HepG2 (cell line): ENCODE results near the gene IGFALS. TPM values are rescaled to one million over a fixed set of nuclear protein-coding genes. Genes with fewer than 3 reads are reported as not detected.

Source experiments
- MAF1 ChIP-seq: sonication (generic); formaldehyde crosslinking; IDR thresholded peaks from 2 replicates; pipeline ENCODE4 v1.5.0; 2020; ENCODE audit warnings: missing genetic modification reagents, borderline replicate concordance
- NONO ChIP-seq, 2 experiments: fragments of 450-650 bp in 1 of 2; sonication (generic) in 1 of 2; formaldehyde crosslinking in 1 of 2; IDR thresholded peaks in 1 of 2; conservative IDR thresholded peaks in 1 of 2; 2 replicates each; pipeline versions ENCODE4 v1.6.1 to v1.8.0; 2017 to 2022; ENCODE audit warnings: mild to moderate bottlenecking in 1 of 2, missing genetic modification reagents in 1 of 2, moderate library complexity in 1 of 2
- SALL1 ChIP-seq: sonication (generic); formaldehyde crosslinking; IDR thresholded peaks from 2 replicates; pipeline ENCODE4 v1.8.0; 2022; ENCODE audit warnings: mild to moderate bottlenecking, missing genetic modification reagents
- TCF7L2 ChIP-seq: IDR thresholded peaks from 2 replicates; pipeline ENCODE4 v1.6.1; 2011; ENCODE audit warnings: mild to moderate bottlenecking, low read depth, low read length, moderate library complexity
- ZBTB7A ChIP-seq: sonication (generic); formaldehyde crosslinking; IDR thresholded peaks from 2 replicates; pipeline ENCODE4 v1.8.0; 2022; ENCODE audit warnings: mild to moderate bottlenecking, missing genetic modification reagents
- ZNF33A ChIP-seq: sonication (generic); formaldehyde crosslinking; IDR thresholded peaks from 2 replicates; pipeline ENCODE4 v1.5.1; 2020; ENCODE audit warnings: missing genetic modification reagents, mild to moderate bottlenecking, moderate library complexity, borderline replicate concordance
- ZNF616 ChIP-seq: sonication (generic); formaldehyde crosslinking; IDR thresholded peaks from 2 replicates; pipeline ENCODE4 v1.5.0; 2020; ENCODE audit warnings: low read depth, mild to moderate bottlenecking, missing genetic modification reagents
- ZNF619 ChIP-seq: sonication (generic); formaldehyde crosslinking; IDR thresholded peaks from 2 replicates; pipeline ENCODE4 v1.4.0; 2020; ENCODE audit warnings: mild to moderate bottlenecking, missing genetic modification reagents
- polyA plus RNA-seq, 8 experiments: library from polyadenylated mRNA; depleted of rRNA in 3 of 8; stranded (reverse) in 7 of 8; unstranded in 1 of 8; fragments of >200 nt; fragmentation: Illumina TruSeq in 4 of 8; extraction: Trizol in 4 of 8; gene quantifications; 2 replicates each; pipeline versions ENCODE4 v1.2.1 to v1.2.3, GENCODE V29; 2011 to 2016; ENCODE audit warnings: low read depth in 4 of 8, missing spikeins in 1 of 8, mixed read lengths in 1 of 8; ENCODE audit not compliant: insufficient read depth in 1 of 8
- total RNA-seq, 5 experiments: library from RNA; depleted of rRNA; stranded (reverse); fragments of >200 nt; fragmentation: Illumina TruSeq; extraction: Trizol; gene quantifications; 2 replicates each; pipeline ENCODE4 v1.2.3, GENCODE V29; 2016; ENCODE audit warnings: low read depth in 1 of 5
- TF ChIP-seq, protein P1 (sequence below): sonication (generic); formaldehyde crosslinking; IDR thresholded peaks from 2 replicates; pipeline ENCODE4 v1.5.0; 2020; ENCODE audit warnings: mild to moderate bottlenecking, missing genetic modification reagents, borderline replicate concordance
- TF ChIP-seq, protein P2 (sequence below): sonication (generic); formaldehyde crosslinking; conservative IDR thresholded peaks from 2 replicates; pipeline ENCODE4 v1.8.0; 2022; ENCODE audit warnings: missing genetic modification reagents
- TF ChIP-seq, protein P3 (sequence below): sonication (generic); formaldehyde crosslinking; IDR thresholded peaks from 2 replicates; pipeline ENCODE4 v1.5.0; 2020; ENCODE audit warnings: mild to moderate bottlenecking, missing genetic modification reagents, moderate library complexity
- TF ChIP-seq, protein P4 (sequence below): sonication (generic); IDR thresholded peaks from 2 replicates; pipeline ENCODE4 v1.6.1; 2016; ENCODE audit warnings: low read depth, borderline replicate concordance

Gene IGFALS
- total and polyA plus RNA-seq, 2 of the 13 experiments (the other 11 are each of a cell fraction or from before 2014, with no cell fraction given), result 0.34 to 2.4 TPM

DNA sequence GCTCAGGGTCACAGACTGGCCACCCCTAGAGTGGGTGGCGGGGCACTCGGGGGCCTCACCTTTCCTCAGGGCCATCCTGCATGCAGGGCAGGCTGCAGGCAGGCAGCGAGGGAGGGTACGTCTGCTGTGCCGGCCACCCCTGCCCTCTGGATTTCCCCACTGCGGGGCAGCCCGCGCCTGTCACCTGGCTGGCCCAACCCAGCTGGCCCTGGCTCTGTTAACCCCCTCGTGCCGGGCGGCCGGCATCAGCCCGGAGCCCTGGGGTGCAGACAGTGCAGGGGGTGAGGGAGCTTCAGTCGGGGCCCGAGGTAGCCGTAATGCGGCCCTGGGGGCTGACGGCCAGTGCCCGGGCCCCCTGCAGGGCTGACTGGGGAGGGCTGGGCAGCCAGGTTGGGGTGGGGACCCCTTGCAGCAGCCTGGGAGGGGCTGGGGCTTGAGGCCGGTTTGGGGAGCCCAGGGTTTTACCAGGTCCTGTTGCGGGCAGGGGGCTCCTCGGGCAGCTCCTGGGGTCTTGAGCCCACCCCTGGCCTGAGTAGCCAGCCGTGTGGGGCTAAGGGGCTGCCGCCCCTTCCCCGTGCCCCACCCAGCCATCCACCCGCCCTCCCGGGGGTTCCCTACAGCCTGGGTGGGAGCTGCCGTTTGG is at the start of gene IGFALS (continued):
- TF ChIP-seq, protein P1, sequence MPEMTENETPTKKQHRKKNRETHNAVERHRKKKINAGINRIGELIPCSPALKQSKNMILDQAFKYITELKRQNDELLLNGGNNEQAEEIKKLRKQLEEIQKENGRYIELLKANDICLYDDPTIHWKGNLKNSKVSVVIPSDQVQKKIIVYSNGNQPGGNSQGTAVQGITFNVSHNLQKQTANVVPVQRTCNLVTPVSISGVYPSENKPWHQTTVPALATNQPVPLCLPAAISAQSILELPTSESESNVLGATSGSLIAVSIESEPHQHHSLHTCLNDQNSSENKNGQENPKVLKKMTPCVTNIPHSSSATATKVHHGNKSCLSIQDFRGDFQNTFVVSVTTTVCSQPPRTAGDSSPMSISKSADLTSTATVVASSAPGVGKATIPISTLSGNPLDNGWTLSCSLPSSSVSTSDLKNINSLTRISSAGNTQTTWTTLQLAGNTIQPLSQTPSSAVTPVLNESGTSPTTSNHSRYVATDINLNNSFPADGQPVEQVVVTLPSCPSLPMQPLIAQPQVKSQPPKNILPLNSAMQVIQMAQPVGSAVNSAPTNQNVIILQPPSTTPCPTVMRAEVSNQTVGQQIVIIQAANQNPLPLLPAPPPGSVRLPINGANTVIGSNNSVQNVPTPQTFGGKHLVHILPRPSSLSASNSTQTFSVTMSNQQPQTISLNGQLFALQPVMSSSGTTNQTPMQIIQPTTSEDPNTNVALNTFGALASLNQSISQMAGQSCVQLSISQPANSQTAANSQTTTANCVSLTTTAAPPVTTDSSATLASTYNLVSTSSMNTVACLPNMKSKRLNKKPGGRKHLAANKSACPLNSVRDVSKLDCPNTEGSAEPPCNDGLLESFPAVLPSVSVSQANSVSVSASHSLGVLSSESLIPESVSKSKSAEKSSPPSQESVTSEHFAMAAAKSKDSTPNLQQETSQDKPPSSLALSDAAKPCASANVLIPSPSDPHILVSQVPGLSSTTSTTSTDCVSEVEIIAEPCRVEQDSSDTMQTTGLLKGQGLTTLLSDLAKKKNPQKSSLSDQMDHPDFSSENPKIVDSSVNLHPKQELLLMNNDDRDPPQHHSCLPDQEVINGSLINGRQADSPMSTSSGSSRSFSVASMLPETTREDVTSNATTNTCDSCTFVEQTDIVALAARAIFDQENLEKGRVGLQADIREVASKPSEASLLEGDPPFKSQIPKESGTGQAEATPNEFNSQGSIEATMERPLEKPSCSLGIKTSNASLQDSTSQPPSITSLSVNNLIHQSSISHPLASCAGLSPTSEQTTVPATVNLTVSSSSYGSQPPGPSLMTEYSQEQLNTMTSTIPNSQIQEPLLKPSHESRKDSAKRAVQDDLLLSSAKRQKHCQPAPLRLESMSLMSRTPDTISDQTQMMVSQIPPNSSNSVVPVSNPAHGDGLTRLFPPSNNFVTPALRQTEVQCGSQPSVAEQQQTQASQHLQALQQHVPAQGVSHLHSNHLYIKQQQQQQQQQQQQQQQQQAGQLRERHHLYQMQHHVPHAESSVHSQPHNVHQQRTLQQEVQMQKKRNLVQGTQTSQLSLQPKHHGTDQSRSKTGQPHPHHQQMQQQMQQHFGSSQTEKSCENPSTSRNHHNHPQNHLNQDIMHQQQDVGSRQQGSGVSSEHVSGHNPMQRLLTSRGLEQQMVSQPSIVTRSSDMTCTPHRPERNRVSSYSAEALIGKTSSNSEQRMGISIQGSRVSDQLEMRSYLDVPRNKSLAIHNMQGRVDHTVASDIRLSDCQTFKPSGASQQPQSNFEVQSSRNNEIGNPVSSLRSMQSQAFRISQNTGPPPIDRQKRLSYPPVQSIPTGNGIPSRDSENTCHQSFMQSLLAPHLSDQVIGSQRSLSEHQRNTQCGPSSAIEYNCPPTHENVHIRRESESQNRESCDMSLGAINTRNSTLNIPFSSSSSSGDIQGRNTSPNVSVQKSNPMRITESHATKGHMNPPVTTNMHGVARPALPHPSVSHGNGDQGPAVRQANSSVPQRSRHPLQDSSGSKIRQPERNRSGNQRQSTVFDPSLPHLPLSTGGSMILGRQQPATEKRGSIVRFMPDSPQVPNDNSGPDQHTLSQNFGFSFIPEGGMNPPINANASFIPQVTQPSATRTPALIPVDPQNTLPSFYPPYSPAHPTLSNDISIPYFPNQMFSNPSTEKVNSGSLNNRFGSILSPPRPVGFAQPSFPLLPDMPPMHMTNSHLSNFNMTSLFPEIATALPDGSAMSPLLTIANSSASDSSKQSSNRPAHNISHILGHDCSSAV (CRISPR knock-in tag), result no peak
- TF ChIP-seq SALL1 (no peak), ZNF616 (no peak), NONO (IDR thresholded peaks at IDR 0.05) (no peak), NONO (CRISPR knock-in tag; conservative IDR thresholded peaks at IDR 0.05) (peak; percentile 9; the same call in 1 of the 2 replicates), TCF7L2 (no peak), ZNF619 (CRISPR knock-in tag) (no peak), MAF1 (CRISPR knock-in tag) (no peak), ZNF33A (CRISPR knock-in tag) (no peak), ZBTB7A (CRISPR knock-in tag) (no peak)
- TF ChIP-seq, protein P2, sequence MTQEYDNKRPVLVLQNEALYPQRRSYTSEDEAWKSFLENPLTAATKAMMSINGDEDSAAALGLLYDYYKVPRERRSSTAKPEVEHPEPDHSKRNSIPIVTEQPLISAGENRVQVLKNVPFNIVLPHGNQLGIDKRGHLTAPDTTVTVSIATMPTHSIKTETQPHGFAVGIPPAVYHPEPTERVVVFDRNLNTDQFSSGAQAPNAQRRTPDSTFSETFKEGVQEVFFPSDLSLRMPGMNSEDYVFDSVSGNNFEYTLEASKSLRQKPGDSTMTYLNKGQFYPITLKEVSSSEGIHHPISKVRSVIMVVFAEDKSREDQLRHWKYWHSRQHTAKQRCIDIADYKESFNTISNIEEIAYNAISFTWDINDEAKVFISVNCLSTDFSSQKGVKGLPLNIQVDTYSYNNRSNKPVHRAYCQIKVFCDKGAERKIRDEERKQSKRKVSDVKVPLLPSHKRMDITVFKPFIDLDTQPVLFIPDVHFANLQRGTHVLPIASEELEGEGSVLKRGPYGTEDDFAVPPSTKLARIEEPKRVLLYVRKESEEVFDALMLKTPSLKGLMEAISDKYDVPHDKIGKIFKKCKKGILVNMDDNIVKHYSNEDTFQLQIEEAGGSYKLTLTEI (CRISPR knock-in tag), result no peak
- TF ChIP-seq, protein P3, sequence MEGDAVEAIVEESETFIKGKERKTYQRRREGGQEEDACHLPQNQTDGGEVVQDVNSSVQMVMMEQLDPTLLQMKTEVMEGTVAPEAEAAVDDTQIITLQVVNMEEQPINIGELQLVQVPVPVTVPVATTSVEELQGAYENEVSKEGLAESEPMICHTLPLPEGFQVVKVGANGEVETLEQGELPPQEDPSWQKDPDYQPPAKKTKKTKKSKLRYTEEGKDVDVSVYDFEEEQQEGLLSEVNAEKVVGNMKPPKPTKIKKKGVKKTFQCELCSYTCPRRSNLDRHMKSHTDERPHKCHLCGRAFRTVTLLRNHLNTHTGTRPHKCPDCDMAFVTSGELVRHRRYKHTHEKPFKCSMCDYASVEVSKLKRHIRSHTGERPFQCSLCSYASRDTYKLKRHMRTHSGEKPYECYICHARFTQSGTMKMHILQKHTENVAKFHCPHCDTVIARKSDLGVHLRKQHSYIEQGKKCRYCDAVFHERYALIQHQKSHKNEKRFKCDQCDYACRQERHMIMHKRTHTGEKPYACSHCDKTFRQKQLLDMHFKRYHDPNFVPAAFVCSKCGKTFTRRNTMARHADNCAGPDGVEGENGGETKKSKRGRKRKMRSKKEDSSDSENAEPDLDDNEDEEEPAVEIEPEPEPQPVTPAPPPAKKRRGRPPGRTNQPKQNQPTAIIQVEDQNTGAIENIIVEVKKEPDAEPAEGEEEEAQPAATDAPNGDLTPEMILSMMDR (CRISPR knock-in tag), result peak; percentile 25; the same call in 1 of the 2 replicates
- TF ChIP-seq, protein P4, sequence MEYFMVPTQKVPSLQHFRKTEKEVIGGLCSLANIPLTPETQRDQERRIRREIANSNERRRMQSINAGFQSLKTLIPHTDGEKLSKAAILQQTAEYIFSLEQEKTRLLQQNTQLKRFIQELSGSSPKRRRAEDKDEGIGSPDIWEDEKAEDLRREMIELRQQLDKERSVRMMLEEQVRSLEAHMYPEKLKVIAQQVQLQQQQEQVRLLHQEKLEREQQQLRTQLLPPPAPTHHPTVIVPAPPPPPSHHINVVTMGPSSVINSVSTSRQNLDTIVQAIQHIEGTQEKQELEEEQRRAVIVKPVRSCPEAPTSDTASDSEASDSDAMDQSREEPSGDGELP, result peak; percentile 80; the same call in 1 of the 2 replicates
